IMR-90 (cell line): ENCODE measurements around the gene UBAC1. TPM values are rescaled to one million over a fixed set of nuclear protein-coding genes. Genes with fewer than 3 reads are reported as not detected.

ENCODE experiments used
- CEBPB ChIP-seq: IDR thresholded peaks from 2 replicates; pipeline ENCODE4 v1.6.1; 2012; ENCODE audit warnings: low read depth, low read length, improper control_type of control experiment
- MAZ ChIP-seq: IDR thresholded peaks from 2 replicates; pipeline ENCODE4 v1.6.1; 2012; ENCODE audit warnings: low read depth, mild to moderate bottlenecking, low read length, improper control_type of control experiment, moderate library complexity, borderline replicate concordance
- polyA plus RNA-seq, 3 experiments: library from polyadenylated mRNA; depleted of rRNA; stranded (reverse); fragments of >200 nt; gene quantifications; 2 replicates each; pipeline ENCODE4 v1.2.3, GENCODE V29; 2012; ENCODE audit warnings: low replicate concordance in 1 of 3
- total RNA-seq: library from RNA; depleted of rRNA; stranded (reverse); fragments of >200 nt; gene quantifications from 2 replicates; pipeline ENCODE4 v1.2.3, GENCODE V29; 2012

The UBAC1 gene
- total and polyA plus RNA-seq, 2 of the 4 experiments (the other 2 are of a cell fraction): 25.3 to 33.9 TPM

GRCh38 chr9:135961811-135962695, 880 bp upstream of the UBAC1 start (continued):
- TF ChIP-seq MAZ (no peak), CEBPB (no peak)
